A673 (cell line): Measurements from ENCODE around the gene SP8.

Experiments
- EZH2 ChIP-seq: fragments of 200-600 bp; sonication (generic); IDR thresholded peaks from 2 replicates; pipeline ENCODE4 v1.6.1; 2017; ENCODE audit warnings: borderline replicate concordance, low read depth, mild to moderate bottlenecking, mixed read lengths, antibody characterized with exemption, low read length; ENCODE audit not compliant: poor library complexity, severe bottlenecking
- TF ChIP-seq, protein P1 (sequence below): fragments of 300-800, 200-600 bp; sonication (generic); conservative IDR thresholded peaks from 2 replicates; pipeline ENCODE4 v1.5.1; 2017; ENCODE audit warnings: low read depth, mild to moderate bottlenecking, antibody characterized with exemption, low read length, moderate library complexity, mixed read lengths

DNA sequence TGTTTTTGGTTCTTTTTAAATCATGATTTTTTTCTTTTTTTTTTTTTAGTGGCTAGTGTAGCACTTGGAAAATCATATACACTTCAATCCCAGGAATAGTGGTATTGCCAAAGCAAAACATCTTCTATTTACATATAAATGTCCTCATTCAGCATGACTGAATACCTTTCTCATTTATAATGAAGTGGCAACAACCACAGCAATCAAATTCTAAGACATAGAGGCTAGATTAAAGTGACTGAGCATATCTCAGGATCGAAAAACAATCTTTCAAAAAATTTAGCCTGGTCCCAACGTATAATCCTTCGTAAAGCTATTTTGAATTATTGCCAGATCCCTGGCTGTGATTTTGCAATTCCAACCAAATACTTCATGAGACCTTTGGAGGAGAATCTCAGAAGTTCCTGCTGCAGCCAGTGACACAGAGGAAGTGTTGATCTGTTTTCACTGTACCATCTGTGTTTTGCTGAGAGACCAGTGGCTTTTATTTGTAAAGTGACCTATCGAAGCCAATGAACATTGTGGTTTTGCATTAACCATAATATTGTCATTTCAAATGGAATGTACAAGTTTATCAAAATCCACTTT lies 29.8 kb upstream of the SP8 start:
- TF ChIP-seq, protein P1, sequence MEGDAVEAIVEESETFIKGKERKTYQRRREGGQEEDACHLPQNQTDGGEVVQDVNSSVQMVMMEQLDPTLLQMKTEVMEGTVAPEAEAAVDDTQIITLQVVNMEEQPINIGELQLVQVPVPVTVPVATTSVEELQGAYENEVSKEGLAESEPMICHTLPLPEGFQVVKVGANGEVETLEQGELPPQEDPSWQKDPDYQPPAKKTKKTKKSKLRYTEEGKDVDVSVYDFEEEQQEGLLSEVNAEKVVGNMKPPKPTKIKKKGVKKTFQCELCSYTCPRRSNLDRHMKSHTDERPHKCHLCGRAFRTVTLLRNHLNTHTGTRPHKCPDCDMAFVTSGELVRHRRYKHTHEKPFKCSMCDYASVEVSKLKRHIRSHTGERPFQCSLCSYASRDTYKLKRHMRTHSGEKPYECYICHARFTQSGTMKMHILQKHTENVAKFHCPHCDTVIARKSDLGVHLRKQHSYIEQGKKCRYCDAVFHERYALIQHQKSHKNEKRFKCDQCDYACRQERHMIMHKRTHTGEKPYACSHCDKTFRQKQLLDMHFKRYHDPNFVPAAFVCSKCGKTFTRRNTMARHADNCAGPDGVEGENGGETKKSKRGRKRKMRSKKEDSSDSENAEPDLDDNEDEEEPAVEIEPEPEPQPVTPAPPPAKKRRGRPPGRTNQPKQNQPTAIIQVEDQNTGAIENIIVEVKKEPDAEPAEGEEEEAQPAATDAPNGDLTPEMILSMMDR: no peak
- no peak for TF ChIP-seq EZH2
